ENCODE measurements around the gene KERA. TPM values are rescaled to one million over a fixed set of nuclear protein-coding genes. Genes with fewer than 3 reads are reported as not detected.
"Not testable (repeated sequence)": the region's sequence is repeated elsewhere in the genome, so short reads cannot be mapped to it uniquely, and the experiment has no call there.

KERA gene
- total RNA-seq, 1 donor from 2014 or later: not detected

- Mint-ChIP-seq H3K36me3 (ENCODE audit: unreplicated experiment) (no peaks in the 10 kb centered on the region), H3K4me1 (ENCODE audit: low read depth, unreplicated experiment) (no peaks in the 10 kb centered on the region), H3K27ac (ENCODE audit: unreplicated experiment) (no peak overlapping the region), H3K27me3 (ENCODE audit: unreplicated experiment) (no peaks in the 10 kb centered on the region), H3K4me3 (ENCODE audit: unreplicated experiment) (no peak overlapping the region), H3K9me3 (ENCODE audit: unreplicated experiment) (no peaks in the 10 kb centered on the region)
- no peak for TF ChIP-seq CTCF (IDR thresholded peaks at IDR 0.05; ENCODE audit: partially characterized antibody, unreplicated experiment)
- no peak for DNase-seq
Observed at GRCh38 chr12:91098461-91098860, 40.6 kb upstream of the KERA start.

GRCh38 chr12:91094957-91095356 lies 37.1 kb upstream of the KERA start:
- H3K4me1 Mint-ChIP-seq (ENCODE audit: low read depth, unreplicated experiment): no peaks in the 10 kb centered on the region
- H3K27ac Mint-ChIP-seq (ENCODE audit: unreplicated experiment): no peak overlapping the region
- no peaks in the 10 kb centered on the region for H3K27me3 Mint-ChIP-seq (ENCODE audit: unreplicated experiment)
- peaks cover 8% of the 10 kb centered on the region for H3K36me3 Mint-ChIP-seq (ENCODE audit: unreplicated experiment)
- H3K4me3 Mint-ChIP-seq (ENCODE audit: unreplicated experiment): no peak overlapping the region
- no peak for TF ChIP-seq CTCF (IDR thresholded peaks at IDR 0.05; ENCODE audit: partially characterized antibody, unreplicated experiment)
- peaks cover under 1% of the 10 kb centered on the region for H3K9me3 Mint-ChIP-seq (ENCODE audit: unreplicated experiment)
- DNase-seq: no peak

GRCh38 chr12:91094032-91094662 lies 36.3 kb upstream of the KERA start:
- TF ChIP-seq CTCF (IDR thresholded peaks at IDR 0.05; ENCODE audit: partially characterized antibody, unreplicated experiment): no peak
- no peaks in the 10 kb centered on the region for H3K27me3 Mint-ChIP-seq (ENCODE audit: unreplicated experiment)
- peaks cover 13% of the 10 kb centered on the region for H3K36me3 Mint-ChIP-seq (ENCODE audit: unreplicated experiment)
- DNase-seq: no peak
- no peak overlapping the region for H3K4me3 Mint-ChIP-seq (ENCODE audit: unreplicated experiment)
- no peak overlapping the region for H3K27ac Mint-ChIP-seq (ENCODE audit: unreplicated experiment)
- H3K9me3 Mint-ChIP-seq (ENCODE audit: unreplicated experiment): peaks cover 4% of the 10 kb centered on the region
- no peaks in the 10 kb centered on the region for H3K4me1 Mint-ChIP-seq (ENCODE audit: low read depth, unreplicated experiment)

GRCh38 chr12:91093341-91093740 lies 35.5 kb upstream of the KERA start:
- Mint-ChIP-seq H3K36me3 (ENCODE audit: unreplicated experiment) (peaks cover 19% of the 10 kb centered on the region), H3K27me3 (ENCODE audit: unreplicated experiment) (no peaks in the 10 kb centered on the region), H3K27ac (ENCODE audit: unreplicated experiment) (no peak overlapping the region), H3K9me3 (ENCODE audit: unreplicated experiment) (peaks cover 4% of the 10 kb centered on the region), H3K4me1 (ENCODE audit: low read depth, unreplicated experiment) (no peaks in the 10 kb centered on the region), H3K4me3 (ENCODE audit: unreplicated experiment) (no peak overlapping the region)
- TF ChIP-seq CTCF (IDR thresholded peaks at IDR 0.05; ENCODE audit: partially characterized antibody, unreplicated experiment): no peak
- DNase-seq: no peak

- H3K27me3 Mint-ChIP-seq (ENCODE audit: unreplicated experiment): no peaks in the 10 kb centered on the region
- DNase-seq: no peak
- H3K27ac Mint-ChIP-seq (ENCODE audit: unreplicated experiment): no peak overlapping the region
- no peak overlapping the region for H3K4me3 Mint-ChIP-seq (ENCODE audit: unreplicated experiment)
- peaks cover 4% of the 10 kb centered on the region for H3K9me3 Mint-ChIP-seq (ENCODE audit: unreplicated experiment)
- peaks cover 19% of the 10 kb centered on the region for H3K36me3 Mint-ChIP-seq (ENCODE audit: unreplicated experiment)
- H3K4me1 Mint-ChIP-seq (ENCODE audit: low read depth, unreplicated experiment): no peaks in the 10 kb centered on the region
- no peak for TF ChIP-seq CTCF (IDR thresholded peaks at IDR 0.05; ENCODE audit: partially characterized antibody, unreplicated experiment)
Observed at GRCh38 chr12:91091916-91092715, 34.3 kb upstream of the KERA start.

GRCh38 chr12:91089953-91090352 lies 32.1 kb upstream of the KERA start:
- not testable (repeated sequence) for H3K4me3 Mint-ChIP-seq (ENCODE audit: unreplicated experiment); DNase-seq; H3K9me3 Mint-ChIP-seq (ENCODE audit: unreplicated experiment); H3K27ac Mint-ChIP-seq (ENCODE audit: unreplicated experiment); H3K4me1 Mint-ChIP-seq (ENCODE audit: low read depth, unreplicated experiment); H3K27me3 Mint-ChIP-seq (ENCODE audit: unreplicated experiment)
- H3K36me3 Mint-ChIP-seq (ENCODE audit: unreplicated experiment): peaks cover 19% of the 10 kb centered on the region

Data from glutamatergic neuron (in vitro differentiated cells).